H4 (cell line): Measurements from ENCODE around the gene PCSK6. TPM values are rescaled to one million over a fixed set of nuclear protein-coding genes. Genes with fewer than 3 reads are reported as not detected.
"Not testable (repeated sequence)": the region's sequence is repeated elsewhere in the genome, so short reads cannot be mapped to it uniquely, and the experiment has no call there.

Experiments used
- DNase-seq: peaks from one replicate; pipeline ENCODE4 v3.0.0-alpha.2; 2015; ENCODE audit warnings: low spot score
- total RNA-seq: library from RNA; depleted of rRNA; stranded (reverse); fragments of >200 nt; shearing (Covaris generic); gene quantifications from 2 replicates; pipeline ENCODE4 v1.2.3, GENCODE V29; 2014

Gene PCSK6
- total RNA-seq, 1 experiment from 2014 or later: not detected

DNA sequence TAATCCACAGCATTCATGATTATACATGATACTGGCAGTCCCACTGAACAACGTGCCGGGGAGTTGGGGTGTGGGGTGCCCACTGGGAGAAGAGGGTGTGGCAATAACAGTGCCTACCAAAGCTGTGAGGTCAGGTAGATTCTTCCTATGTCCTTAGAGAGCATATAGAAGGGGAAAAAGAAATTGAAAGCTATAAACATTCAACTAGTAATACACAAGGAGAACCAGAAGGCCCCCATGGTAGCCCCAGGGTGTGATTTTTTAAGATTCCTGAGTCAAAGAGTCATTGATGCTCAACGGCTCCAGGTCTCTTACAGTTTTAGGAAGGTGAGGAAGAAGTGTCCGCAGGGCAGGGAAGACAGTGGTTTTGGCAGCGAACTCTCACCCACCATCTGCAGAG, 25.8 kb downstream of the PCSK6 start:
- not testable (repeated sequence) for DNase-seq

DNA sequence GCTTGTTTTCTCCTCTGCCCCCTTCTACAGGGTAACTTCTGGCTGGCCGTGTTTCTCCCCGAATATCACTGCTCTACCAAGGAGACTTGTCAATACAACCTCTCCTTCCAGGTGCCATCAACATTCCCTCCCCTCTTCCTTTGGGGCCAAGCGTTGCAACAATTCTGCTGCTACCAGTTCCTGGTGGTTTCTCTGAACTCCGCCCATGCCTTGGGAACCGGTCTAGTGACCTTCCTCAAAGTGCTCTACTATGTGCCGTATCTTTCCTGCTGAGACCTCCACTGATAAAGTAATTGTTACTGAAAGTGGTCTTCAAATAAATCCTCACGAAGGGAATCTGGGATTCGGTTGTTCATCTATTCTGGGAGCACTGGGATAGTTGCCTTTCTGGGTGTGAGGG, 26.2 kb downstream of the PCSK6 start:
- DNase-seq: no peak

DNA sequence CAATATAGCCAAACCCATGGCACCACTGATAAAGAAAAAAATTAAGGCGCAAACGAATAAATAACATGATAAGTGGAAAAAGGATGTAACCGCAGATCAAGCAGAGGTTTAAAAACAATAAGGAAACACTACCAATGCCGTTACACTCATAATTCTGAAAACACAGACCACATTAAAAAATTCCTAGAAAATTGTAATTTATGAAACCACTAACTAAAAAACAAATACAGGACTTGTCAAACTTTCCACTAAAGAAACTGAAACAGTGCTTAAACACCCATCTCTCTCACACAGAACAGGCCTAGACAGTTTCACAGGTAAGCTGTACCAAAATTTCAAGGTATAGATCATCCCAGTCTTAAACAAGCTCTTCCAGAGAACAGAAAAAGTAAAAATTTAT, 28.4 kb downstream of the PCSK6 start:
- no peak for DNase-seq

DNA sequence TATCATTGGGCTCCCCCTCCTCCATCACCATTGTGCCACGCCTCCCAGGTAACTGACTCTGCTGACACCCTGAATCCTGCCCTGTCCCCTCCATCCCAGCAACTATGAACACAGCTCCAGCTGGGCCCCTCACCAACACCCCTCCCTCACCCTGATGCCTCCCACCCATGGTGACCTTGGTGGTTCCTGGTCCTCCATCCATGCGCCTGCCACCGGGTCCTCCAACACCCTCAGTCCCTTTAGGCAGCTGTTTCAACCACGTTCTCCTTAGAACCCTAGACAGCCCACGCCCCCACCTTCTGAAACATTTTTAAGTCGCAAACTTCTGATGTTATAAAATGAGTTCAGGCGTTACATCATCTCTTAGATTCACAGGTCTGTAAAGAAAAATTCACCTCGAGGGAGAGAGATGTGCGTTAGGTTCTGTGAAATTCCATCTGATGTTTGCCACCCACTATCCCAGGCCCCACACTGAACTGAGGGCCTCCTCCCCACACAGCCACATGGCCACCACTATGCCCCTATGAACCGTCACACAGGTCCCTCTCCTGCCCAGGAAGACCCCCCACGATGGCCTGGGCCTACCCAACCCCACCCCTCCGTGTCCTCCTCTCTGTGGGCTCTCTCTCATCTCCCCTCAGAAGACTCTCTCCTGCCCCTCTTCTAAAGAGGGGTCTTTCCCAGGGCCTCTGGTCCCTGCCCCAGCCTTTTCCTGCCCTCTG, 29.8 kb downstream of the PCSK6 start:
- no peak for DNase-seq

DNA sequence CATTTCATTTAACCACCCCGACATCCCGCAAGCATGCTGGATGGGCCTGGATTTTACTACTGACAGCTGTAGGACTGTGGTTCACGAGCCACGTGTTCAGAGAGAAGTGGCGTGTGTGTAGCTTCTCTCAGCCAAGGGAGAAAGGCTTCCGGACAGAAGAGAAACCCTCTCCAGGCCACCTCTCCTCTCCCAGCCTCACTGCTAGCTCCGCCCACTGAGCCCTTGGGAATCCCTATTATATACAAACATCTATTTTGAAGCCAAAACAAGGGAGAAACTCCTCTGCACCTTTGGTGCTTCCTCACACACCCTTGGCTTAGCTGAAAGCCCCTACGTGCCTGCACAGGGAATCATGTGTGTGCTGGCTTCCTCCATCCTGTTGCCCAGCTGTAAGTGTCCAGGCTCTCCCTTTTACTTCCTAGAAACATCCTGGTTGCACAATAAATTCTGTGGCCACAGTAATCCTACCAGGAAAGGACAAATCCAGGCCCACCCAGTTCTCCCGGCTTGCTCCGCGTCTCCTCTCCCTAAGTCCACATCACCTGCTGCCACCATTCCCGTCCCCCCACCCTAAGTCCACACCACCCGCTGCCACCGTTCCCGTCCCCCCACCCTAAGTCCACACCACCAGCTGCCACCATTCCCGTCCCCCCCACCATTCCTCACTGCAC, 30.5 kb downstream of the PCSK6 start:
- no peak for DNase-seq

DNA sequence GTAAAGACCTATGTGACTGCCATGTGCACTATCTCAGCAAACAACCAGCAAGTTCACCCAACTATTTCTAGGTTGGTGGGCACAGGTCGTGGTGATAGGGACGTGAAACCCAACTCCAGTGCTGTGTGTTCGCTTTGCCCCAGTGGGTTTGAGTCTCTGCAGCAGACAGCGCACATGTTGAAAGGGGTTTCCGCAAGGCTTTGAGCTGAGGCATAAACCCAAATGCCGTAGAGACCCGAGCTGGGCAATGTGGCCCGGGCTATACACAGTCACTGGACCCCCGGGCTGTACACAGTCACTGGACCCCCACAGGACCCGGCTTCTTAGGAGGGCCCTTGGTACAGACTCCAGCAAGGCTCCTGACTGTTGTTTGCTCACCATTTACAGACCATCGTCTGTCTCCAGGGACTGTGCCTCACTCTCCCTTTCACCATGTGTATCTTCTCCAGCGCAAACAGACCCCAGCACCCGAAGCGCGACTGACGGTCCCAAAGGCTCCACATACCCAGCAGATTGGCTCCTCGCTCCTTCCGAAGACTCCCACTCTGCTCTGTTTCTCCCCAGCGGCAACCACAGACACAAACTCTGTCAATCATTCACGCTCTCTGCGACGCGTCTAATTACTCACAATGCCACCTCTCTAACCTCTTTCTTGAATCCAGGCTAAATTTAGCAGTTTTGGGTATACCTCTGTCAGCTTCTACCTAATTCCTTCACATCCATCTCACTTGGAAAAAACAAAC, 31.2 kb downstream of the PCSK6 start:
- DNase-seq: no peak

DNA sequence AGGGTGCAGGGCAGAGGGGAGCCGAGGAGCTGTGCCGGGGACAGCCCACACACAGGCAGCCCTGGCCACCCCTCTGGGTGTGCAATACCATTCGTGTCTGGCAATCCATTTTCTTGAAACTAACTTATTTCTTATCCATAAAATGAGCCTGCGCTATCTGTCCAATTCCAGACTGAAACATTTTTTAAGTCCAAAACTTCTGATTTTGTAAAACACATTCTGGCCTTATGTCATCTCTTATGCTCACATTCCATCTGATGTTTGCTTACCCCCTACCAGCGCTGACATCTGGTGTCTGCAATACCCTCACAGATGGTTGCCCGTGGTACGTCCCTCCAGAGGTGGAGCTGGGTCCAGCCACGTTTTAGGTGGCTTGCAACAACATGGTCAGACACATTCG, 31.8 kb downstream of the PCSK6 start:
- DNase-seq: no peak

DNA sequence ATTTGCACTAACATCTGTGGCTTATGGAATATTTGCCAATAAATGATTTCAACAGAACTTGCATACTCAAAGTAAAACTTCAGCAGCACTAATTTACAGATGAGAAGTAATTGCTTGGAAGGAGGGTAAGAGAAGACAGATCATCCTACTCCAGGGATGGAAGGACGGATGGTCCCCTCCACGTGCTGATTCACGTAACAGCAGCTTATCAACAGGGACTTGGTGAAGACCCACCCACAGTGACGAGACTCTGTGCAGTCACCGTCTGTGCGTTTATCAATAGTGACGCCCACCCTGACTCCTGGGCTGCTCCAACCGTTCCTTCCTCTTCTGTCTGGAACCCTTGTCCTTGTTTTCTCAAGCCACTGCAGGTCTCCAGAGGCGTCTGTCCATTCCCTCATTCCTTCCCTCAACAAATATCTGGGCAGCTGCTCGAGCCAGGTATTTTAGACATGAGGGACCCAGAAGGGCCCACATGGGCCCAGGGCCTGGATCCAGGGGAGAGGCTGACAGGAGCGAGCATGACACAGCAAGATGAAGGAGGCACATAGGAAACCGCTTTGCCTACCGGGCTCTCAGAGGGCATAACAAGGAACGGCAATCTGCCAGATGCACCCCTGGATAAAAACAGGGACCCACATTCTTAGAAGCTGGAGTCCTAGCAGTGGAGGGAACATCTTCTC, 33.3 kb downstream of the PCSK6 start:
- DNase-seq: no peak

DNA sequence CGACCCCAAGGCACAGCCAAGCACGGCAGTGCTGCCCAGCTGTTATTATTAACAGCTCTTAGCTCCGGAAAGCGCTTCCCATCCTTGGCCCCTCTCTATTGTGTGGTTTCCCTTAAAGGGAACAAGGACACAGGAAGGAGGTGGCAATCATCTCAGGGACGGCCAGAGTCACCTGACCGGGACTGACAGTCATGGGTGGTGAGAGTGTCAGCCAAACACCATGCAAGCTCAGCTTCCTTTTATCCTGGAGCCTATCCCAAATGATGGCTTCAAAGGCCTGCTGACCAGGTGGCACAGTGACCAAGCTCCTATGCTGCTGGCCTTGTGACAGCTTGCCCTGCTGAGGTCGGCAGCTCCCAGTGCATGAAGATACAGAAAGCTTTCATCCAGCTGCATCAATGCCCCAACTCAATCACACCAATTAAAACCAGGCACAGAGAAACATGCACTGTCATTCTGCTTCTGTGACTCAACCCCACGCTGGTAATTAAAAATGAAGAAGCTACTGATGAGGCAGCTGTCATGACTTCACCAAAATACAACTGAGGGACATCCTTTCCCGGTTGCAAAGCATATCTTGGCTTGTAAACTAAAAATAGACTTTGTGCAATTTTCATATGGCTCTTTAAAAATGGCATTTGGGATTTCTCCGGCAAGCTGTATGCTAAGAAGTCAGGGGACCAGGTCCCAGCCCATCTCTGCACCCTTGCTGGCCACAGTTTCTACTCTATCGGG, 34.0 kb downstream of the PCSK6 start:
- no peak for DNase-seq

DNA sequence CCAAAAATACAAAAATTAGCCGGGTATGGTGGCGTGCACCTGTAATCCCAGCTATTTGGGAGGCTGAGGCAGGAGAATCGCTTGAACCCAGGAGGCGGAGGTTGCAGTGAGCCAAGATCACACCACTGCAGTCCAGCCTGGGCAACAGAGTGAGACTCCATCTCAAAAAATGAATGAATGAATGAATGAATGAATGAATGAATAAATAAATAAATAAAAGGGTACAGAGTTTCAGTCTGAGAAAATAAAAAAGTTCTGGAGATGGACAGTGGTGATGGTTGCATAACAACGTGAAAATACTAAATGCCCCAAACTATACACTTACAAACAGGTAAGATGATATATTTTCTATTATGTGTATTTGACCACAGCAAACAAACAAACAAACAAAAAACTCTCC, 34.7 kb downstream of the PCSK6 start:
- DNase-seq: not testable (repeated sequence)

DNA sequence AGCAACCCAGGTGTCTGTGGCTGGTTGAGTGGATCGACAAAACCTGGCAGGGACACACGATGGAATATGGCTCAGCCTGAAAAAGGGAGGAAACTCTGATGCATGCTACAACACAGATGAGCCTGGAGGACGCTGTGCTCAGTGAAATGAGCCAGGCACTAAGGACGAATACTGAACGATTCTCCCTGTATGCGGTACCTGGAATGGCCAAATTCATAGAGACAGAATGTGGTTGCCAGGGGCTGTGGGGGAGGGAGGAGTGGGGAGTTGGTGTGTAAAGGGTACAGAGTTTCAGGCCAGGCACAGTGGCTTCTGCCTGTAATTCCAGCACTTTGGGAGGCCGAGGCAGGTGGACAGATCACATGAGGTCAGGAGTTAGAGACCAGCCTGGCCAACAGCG, 35.1 kb downstream of the PCSK6 start:
- DNase-seq: no peak

DNA sequence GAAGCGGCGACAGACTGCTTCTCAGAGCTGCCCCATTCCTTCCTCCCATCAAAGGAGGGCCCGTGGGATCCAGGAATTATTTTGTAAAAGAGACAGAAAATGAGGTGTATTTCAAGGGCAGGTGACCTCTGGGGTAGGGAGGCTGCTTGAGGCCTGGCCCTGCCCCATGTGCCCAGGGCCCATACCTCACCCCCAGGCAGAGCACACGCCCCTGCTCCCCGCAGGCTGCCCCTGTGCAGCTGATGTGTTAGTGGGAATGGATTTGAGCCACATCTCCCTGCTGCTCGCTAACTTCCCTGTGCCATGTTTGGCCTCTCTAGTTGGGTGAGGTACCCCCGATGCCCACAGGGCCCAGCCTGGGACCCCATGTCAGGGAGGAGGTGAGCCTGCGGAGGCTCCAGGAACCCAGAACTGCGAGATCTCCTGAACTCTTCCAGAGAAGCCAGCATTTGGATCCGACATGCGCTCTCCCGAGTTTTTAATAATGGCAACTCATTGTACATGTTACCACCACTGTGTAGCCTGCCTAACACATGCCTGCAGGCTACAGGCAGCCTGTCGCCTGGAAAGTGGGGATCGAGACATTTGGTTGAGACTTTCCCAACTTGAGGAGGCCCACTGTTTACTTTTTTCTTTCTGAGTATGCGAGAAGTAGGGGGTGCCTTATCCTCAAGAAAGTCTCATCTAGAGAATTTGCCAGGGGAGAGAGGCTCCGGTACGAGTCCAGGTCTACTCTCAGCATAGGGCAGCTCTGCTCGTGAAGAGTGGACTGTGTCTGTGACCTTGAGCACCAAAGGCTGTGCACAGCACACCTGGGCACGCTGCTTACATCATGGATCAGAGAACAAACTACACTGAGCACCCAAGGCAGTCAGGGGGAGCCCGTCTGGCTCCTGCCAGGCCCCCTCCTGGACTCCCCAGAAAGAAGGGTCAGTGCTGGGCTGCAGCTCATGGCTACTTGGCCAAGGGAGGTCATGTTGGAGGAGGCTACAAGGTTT, 36.1 kb downstream of the PCSK6 start:
- no peak for DNase-seq

DNA sequence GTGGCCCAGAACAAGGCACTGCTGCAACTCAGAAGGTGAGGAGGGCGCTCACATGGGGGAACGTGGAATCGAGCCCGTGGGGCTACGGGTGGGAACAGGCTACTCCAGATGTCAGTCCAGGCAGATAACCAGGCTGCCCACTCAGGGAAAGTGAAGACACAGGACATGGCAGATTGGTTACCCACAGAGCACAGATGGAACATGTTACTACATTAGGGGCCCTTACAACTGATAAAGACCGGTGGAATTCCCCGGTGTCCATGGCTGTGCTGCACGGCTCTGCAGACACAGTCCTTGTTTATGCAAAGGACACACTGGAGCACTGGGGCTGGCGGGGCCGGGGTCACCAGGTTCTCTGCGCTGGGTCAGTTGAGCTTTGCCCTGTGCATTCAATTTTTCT, 36.9 kb downstream of the PCSK6 start:
- DNase-seq: no peak

DNA sequence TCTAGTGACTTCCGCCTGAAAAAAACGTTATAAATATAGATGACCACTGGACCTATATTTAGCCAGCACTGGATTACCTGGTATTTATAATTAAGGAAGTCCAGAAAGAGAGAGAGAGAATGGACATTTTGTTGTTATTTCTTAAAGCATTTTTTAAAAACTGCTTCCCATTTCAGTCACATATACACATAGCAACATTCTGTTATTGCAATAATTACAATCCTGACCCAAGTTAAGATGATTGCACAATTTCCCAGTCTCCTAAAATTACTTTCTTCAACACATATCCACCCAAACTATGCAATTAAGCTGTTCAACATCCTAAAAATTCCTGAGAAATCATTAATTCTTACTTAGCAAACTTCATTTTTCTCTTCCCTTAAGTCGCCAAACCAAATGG, 37.7 kb downstream of the PCSK6 start:
- no peak for DNase-seq

DNA sequence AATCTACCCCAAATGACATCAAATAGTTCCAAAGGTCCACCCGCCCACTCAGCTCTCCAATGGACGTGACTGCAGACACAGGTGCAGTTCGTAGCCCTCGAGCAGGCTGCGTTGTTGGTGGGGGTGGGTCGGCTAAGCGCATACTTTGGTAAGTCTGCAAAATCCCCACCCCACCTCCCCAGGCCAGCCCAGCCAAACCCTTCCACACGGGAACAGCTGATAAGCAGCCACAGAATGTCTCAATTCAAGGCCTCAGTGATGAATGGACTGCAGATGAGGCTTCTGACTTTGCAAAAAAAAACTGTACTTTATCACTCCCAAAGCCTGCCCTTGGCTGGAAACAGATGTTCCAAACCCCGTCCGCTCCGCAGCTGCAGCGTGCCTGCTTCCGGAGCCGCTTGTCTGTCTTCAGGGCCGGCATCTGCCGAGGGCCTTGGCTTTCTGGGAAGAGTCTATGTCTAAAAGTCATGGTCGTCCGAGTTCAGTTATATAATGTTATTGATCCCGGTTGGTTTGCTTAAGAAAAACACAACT, 38.2 kb downstream of the PCSK6 start:
- DNase-seq: no peak

DNA sequence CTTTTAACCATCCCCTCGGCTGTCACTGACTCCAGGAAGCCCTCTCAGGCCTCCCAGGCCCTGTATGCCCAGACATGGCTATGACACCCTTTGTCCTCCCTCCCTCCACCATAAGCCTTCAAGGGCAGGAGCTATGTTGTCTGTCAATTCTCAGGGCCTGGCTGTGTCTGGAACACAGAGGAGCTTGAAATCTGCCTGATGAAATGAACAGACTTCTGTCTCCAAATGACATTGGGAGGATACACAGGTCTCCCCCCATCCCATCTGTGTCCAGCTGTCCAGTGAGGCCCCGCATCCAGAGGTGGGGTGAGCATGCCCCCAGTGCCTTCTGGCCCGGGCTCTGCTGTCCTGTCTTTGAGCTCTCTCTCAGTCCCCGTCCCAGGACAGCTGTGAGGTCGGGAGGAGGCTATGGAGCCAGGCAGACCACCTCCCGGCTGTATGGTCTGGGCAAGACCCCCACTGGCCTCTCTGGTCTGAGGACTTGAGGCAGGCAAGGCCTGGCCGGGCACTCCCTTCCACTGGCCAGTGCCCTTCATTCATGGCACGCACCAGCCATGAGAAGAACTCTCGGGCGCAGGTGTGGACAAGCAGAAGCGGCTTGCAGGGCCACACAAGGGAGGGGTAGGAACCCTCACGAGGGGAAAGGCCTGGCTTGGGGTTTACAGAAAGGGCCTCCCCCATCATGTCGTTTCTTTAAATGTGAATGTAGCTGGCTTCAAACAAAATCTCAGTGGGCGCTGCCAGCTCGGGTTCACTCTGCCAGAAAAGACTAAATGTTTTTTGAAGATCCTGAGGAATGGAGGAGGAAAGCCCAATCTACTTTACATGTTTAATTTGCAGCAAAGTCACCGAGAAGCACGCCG, 38.9 kb downstream of the PCSK6 start:
- DNase-seq: no peak

DNA sequence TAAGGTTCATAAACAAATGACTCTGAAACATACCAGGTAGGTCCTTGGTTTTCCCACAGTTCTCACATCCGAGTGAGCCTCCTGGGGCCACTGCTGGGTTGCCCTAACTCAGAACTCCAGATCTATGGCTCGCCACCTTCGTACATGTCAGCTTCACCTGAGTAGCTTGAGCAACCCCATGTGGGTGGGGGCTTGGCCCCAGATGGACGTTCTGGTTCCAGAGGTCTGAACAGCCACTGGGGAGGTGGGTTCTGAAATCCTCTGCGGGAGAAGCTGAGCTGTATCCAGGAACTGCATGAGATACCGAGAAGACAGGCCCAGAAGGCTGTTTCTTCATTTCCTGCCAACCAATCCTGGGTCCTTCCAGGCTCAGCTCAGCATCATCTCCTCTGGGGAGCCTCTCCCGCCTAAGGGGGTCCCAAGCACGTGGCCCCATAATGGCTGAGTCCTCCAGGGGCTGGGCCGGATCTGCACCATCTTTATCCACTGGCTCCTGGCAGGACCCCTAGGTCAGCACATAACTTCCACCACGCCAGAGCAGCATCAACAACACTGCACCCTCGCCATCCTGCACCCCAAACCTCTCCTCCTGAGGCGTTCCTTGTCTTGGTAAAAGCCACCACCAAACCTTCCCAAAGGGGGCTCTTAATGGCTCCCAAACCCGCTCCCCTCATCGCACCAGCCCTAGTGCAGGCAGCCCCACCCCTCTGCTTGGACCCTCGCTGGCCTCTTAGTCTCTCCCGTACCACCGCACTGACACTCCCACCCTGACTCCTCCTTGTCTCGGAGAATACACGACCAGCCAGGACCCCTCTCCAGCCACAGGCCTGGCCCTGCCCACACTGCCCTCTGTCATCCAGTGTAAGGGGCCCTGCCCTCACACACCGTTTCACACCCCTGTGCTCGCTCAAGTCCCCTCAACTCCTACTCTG, 39.8 kb downstream of the PCSK6 start:
- no peak for DNase-seq

DNA sequence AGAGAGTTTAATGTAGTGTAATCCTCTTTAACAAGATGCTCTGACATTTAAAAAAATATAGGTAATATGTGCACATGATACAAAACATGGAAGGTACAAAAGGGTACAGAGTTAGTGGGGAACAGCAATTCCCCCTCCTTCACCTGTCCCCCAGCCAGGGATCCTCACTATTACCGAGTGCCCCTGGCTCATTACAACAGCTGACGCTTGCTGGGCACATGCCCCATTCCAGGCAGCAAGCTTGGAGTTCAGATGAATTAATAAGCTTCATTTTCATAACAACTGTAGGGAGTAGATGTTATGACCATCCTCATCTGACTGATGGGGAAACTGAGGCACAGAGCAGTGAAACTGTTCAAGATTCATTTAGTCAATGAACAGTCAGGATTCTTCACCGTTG, 41.2 kb downstream of the PCSK6 start:
- DNase-seq: no peak
